ENCODE results near the gene GSTM3.
A peak's percentile ranks its signal among the peaks of the same experiment; 100 is the strongest.
"Not testable (repeated sequence)": the region's sequence is repeated elsewhere in the genome, so short reads cannot be mapped to it uniquely, and the experiment has no call there.

The GSTM3 gene

DNA sequence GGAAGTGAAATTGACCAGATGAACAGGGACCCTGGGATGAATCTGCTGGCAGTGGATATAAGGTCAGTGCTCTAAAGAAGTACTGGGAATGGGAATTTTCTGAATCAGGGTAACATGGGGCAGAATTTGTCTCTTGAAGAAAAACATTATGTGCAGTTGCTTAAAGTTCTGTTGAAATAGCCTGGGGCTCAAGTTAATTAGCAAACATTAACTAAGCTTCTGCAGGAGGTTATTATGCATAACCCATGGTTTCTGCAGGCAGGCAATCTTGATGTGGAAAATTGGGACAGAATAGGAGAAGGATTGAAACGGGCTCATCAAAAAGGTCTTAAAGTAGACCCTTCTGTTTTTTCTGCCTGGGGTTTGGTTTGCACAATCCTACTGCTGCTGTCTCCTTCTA lies 14.8 kb downstream of the GSTM3 start:
- no peak for DNase-seq

DNA sequence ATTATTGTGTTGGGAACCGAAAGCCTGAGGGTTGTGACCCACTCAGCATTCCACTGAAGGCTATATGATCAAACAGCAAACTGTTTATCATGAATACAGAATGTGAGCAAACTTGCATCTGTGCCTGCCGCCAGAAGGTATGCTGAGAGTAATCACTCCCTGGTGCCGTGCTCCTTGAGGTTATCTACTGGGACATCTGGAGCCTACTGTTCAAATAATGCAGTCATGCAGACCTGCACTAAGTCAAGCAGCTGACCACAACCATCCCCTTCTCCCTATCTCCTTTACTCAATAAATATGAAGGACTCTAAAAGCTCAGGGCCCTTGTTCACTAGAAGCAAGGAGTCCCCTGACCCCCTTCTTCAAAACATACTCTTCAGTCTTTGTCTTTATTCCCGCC lies 15.3 kb downstream of the GSTM3 start:
- no peak for DNase-seq

DNA sequence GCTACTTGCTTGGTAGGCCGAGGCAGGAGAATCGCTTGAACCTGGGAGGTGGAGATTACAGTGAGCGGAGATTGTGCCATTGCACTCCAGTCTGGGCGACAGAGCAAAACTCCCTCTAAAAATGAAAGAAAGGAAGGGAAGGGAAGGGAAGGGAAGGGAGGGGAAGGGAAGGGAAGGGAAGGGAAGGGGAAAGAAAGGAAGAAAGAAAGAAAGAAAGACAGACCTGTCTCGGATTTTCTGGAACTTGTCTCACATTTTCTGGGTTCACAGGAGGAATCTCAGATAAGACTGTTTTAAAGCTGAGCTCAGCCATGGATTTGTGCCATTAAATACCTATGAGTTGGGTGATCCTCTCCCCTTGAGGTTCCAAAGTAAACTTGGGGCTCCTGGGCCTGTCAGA lies 15.9 kb downstream of the GSTM3 start:
- DNase-seq, result no peak

DNA sequence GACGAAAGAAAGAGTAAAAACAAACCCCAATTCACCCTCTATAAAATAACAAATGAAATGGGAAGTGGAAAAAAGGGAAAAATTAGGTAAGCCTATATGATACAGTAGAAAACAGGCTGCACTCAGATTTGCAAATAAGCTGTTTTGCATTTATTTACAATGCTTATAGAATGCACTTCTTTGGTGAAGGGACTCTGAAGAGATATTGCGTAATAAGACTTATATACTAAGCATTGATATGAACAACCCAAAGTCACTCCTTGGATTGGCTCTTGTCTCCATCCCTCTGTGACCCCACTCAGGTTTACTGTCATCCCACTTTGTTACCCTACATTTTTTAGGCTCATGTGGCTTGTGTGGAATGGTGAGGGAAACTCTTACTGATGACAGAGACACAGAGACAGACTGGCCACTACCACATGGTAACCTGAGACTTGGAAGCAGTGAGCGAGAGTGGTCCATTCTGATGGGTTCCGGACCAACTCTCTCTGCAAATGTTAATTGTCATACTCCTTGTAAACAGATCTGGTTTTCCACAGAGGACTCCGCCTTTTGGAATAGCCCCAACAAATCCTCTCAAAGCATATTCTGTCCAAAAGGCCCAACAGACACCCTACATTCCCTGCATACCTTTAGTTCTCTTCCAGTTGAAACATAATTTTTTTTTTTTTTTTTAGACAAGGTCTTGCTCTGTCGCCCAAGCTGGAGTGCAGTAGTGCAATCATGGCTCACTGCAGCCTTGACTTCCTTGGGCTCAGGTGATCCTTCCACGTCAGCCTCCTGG lies 17.7 kb downstream of the GSTM3 start:
- DNase-seq, result no peak

DNA sequence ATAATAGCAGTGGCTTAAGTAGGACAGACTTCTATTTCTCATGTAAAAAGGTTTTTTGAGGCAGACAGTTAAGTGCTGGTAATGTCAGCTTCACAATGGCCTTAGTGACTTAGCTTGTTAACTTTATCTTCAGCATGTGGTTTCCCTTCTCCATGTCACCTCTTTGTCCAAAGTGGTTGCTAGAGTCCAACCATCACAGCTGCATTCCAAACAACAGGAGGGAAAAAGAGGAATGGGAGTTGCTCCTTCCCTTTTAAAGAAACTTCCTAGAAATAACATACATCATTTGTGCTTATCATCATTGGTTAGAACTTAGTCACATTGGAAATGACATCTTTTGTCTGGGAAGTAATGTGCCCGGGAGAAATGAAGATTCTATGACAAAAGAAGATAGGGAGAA lies 18.9 kb downstream of the GSTM3 start:
- no peak for DNase-seq

DNA sequence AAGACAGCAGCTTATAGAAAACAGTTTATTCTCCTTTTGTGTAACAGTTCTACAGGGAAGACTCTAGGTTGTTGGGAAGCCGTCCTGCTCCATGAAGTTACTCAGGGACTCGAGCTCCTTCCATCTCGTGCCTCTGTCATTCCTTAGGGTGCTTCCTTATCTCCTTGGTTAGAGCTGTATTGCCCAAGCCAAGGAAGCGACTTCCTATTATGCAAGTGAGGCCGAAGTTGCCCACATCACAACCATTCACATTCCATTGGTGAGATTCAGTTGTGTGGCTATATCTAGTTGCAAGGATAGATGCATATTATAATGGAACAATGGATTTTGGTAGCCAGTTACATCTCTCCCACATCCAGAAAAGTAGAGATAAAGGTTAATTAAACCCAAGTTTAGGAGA lies 19.8 kb downstream of the GSTM3 start:
- no peak for DNase-seq

DNA sequence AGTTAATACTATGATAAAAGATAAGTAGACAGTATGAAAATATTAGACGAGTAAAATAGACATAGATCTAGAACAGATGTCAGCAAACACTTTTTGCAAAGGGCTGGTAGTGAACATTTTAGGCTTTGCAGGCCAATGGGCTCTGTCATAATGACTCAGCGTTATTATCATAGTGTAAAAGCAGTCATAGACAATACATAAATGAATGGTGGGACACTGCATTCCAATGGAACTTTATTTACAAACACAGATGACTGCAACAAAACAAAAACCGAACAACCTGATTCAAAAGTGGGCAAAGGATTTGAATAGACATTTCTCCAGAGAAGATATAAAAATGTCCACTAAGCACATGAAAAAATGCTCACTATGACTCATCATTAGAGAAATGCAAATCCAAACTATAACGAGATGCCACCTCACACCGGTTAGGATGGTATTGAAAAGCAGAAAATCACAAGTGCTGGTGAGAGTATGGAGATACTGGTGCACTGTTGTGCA lies 21.5 kb downstream of the GSTM3 start:
- peak in 1 of 5 donors; percentile 8 for DNase-seq

DNA sequence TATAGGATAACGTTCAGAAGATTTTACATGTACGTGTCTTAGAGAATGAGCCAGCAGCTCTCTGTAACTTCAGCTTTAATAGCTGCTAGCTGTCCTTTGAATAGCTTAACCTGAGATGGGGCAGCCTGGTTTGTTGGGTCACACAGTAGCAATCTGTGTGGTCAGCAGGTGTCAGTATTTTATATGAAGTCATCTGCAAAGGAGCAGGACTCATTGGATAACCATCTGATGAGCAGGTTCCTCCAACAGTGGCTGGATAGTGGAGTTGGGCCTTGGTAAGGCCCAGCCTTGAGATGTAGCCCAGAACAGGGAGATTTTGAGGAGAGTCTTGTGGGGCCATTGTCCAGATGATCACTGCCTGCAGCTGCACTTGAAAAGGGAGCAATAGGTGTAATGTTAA lies 22.3 kb downstream of the GSTM3 start:
- no peak for DNase-seq

DNA sequence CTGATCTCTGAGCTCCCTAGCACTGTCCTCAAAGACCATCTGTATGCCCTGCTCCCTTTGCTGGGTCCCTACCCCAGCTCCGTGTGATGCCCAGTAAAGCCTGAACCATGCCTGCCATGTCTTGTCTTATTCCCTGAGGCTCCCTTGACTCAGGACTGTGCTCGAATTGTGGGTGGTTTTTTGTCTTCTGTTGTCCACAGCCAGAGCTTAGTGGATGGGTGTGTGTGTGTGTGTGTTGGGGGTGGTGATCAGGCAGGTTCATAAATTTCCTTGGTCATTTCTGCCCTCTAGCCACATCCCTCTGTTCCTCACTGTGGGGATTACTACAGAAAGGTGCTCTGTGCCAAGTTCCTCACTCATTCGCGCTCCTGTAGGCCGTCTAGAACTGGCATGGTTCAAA lies 23.1 kb downstream of the GSTM3 start:
- DNase-seq, result no peak

DNA sequence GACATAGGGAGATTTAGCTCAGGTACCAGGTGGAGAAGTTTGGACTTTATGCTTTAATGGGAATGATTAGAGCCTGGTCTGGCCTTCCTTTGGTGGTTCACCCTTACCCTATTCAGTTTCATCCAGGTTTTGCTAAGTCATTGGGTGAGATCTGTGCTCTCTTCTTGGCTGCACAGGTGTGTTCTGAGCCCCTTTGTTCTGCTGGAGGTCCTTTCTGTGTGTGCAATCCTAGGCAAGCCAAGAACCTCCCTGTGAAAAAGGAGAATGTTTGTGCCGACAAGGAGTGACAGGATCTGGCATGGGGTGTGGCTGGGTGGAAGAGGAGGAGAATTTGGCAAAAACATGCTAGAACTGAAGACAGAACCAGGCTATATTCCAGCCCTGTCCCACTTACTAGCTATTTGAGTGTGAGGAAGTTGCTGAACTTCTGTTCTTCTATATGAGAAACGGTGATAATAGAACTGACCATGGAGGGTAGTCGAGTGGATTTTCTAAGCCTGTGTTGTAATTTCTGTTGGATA lies 24.2 kb downstream of the GSTM3 start:
- DNase-seq, result no peak

DNA sequence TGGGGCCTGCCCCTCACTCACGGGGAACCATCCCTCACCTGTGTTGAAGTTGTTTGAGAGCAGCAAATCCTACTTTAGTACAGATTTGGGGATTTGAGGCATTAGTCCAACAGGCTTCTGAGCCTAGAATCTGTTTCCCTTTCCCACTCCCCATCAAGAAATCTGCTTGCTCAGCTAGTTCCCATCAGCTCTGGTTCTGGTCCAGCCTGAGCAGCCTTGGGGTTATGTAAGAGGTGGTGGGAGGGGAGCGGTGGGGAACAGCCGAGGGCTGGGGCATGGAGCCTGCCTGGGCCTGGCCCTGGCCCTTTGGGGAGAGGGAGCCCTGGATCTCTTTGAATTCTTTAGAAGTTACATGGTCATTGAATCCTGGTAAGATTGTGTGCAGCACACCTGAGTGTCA lies 24.7 kb downstream of the GSTM3 start:
- DNase-seq, result no peak

DNA sequence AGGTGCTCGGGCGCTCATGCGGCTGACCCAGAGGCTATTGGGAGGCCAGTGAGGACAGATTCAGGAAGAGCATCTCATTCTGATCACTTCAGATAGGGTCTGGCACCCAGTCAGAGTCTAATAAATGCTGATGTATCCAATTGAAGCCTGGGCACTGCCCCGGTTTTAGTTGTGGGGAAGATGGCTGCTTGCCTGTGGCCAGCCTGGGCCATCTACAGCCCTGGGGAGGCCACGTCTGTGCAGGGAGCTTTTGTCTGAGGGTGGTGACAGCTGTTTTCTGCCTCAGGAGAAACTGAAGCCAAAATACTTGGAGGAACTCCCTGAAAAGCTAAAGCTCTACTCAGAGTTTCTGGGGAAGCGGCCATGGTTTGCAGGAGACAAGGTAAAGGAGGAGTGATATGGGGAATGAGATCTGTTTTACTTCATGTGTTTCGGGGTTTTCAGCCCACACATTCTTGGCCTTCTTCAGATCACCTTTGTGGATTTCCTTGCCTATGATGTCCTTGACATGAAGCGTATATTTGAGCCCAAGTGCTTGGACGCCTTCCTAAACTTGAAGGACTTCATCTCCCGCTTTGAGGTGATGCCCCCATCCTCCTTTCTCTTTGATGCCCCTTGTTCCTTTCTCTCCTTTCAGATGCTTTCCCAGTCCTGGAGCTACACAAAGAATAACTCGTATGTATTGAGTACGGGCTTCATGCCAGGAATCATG lies 26.0 kb downstream of the GSTM3 start:
- no peak for DNase-seq

DNA sequence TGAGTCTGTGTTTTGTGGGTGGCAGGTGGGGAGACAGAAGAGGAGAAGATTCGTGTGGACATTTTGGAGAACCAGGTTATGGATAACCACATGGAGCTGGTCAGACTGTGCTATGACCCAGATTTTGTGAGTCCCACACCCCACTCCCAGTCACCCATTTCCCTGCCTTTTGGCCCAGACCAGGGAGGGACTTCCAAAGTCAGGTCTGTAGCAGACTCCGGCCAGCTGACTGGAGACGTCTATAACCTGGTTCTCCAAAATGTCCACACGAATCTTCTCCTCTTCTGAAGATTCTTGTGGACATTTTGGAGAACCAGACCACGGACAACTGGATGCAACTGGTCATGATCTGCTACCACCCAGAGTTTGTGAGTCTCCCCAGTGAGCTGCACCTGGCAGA lies 27.2 kb downstream of the GSTM3 start:
- DNase-seq, result no peak

DNA sequence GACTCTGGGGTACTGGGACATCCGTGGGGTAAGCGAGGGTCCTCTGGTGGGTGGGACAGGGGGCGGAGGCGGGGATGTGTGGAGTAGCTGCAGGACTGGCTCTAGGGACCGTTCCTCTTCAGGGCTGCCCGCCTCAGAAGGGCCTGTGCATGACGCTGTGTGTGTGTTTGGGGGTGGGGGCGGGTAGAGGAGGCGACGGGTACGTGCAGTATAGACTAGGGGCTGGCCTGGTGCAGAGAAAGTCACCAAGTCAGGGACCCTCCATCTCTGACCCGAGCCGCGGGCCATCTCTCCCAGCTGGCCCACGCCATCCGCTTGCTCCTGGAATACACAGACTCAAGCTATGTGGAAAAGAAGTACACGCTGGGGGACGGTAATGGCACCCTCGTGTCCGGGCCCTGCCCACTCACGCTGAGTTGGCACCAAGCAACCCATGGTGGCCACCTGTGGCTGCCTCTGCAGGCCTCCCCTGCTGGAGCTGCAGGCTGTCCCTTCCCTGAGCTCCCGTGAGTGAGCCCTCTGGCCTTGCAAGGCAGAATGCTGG lies 28.4 kb downstream of the GSTM3 start:
- DNase-seq, result no peak

DNA sequence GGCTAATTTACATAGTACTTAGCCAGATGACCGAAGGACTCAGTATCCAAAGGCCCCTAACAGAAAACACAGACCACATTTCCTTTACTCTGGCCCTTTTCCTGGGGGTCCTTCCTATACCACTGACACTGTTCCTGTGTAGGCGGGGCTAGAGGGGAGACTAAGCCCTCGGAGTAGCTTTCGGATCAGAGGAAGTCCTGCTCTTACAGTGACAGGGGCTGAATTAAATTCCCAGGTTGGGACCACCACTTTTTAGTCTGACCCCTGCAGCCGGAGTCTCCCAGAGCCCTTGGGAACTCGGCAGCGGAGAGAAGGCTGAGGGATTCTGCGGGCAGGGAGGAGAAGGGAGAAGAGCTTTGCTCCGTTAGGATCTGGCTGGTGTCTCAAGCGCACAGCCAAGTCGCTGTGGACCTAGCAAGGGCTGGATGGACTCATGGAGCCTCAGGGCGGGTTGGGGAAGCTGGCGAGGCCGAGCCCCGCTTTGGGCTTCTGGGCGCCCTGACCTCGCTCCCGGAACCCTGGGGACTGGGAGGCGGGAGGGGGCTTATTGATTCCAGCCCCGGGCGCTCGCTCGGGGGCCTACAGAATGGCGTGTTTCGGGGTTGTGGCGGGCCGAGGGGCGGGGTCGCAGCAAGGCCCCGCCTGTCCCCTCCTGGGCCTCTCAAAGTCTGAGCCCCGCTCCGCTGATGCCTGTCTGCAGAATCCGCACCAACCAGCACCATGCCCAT lies 29.1 kb downstream of the GSTM3 start, which contains the start of gene GSTM5:
Gene GSTM5, plus strand, starts transcription at position 659 of the 728 bp plus-strand sequence. Its CDS starts 62 bp downstream, at position 721.
- peak in 1 of 5 donors; percentile 0 for DNase-seq

DNA sequence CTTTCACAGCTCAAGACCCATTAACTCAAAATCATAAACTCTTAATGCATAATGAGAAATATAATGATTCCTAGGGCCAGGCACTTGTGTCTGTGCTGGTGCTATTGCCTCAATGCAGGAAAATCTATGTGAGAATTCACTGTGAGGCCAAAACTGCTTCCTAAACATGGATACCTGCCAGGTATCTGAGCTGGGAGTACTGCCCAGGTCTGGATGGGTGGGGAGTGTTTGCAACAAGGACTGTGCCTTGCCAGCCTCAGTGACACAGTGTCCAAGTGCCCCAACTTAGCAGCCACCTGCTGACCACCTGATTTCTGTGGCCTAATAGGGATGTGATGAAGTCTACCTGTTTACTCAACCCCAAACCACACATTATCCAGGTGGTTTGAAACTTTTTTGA lies 31.0 kb downstream of the GSTM3 start:
- peak in 1 of 5 donors; percentile 0 for DNase-seq

DNA sequence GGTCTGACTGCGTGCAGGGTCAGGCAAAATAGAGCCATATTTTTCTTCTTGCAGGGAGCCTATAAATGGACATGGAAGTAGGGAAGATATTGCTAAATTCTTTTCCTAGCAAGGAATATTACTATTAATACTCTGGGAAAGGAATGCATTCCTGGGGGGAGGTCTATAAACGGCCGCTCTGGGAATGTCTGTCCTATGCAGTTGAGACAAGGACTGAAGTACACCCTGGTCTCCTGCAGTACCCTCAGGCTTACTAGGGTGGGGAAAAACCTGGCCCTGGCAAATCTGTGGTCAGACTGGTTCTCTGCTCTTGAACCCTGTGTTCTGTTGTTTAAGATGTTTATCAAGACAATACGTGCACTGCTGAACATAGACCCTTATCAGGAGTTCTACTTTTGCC lies 31.9 kb downstream of the GSTM3 start:
- not testable (repeated sequence) for DNase-seq

DNA sequence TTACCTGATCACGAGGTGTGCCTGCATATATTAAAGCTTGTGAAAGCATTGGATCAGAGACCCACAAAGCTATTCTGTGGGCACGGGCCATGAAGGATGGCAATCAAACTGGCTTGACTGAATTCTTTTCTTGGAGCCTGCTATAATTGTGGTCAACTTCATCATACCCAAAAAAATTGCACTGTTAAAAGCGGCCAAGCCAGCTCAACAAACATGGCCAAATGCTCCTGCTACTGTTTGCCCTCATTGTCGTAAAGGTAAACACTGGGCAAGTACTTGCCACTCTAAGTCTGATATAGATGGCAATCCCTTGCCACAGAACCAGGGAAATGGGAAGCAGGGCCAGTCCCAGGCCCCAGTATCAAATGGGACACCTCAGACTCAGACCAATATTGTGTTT lies 35.4 kb downstream of the GSTM3 start:
- DNase-seq, result no peak

DNA sequence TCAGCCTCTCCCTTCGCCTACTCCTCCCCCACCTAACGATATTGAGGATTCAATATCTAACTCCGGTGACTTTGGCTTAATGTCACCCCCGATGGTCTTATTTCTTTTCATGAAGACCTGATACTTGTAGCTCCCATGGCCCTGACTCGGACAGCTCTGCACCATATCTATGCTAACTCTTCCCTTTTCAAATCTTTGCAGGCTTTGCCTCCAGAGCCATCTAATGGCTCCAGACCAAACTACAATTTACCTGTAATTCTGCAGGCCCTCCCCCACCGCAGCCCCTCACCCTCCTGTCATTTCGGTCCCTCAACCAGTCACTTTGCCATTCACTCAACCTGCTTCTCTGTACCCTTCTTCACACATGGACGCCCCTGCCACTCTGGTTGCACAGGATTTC lies 36.7 kb downstream of the GSTM3 start:
- peak in 1 of 5 donors; percentile 0 for DNase-seq

DNA sequence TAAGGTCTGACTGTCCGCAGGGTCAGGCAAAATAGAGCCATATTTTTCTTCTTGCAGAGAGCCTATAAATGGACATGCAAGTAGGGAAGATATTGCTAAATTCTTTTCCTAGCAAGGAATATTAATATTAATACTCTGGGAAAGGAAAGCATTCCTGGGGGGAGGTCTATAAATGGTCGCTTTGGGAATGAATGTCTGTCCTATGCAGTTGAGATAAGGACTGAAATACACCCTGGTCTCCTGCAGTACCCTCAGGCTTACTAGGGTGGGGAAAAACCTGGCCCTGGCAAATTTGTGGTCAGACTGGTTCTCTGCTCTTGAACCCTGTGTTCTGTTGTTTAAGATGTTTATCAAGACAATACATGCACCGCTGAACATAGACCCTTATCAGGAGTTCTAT lies 37.9 kb downstream of the GSTM3 start:
- DNase-seq, result not testable (repeated sequence)

DNA sequence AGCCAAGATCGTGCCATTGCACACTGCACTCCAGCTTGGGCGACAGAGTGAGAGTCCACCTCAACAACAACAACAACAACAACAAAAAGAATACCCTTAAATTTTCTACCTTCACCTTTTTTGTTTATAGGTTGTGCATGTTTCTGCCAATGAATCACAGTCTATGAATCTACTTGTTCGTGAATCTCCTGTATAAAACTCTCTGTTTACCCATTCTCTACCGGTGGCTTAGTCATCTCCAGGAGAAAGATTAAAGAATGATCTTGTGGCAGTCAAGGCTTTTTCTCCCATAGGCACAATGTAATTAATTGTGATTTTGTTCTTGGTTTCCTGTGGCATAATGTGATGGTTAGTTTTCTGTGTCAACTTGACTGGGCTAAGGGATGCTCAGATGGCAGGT lies 43.0 kb downstream of the GSTM3 start:
- DNase-seq, result not testable (repeated sequence)

DNA sequence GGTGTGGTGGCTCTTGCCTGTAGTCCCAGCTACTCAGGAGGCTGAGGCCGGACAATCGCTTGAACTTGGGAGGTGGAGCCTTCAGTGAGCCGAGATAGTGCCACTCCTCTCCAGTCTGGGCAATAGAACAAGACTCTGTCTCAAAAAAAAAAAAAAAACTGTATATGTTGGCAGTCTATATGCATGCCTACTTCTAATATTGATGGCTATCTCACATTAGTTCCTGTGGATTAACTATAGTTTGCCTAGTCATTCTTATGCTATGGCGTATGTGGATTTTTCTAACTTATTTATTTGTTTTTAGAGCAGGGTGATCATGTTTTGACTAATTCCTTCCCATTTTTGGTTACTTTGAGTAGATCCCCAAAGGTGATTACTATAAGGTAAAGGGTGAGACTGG lies 43.8 kb downstream of the GSTM3 start:
- no peak for DNase-seq

DNA sequence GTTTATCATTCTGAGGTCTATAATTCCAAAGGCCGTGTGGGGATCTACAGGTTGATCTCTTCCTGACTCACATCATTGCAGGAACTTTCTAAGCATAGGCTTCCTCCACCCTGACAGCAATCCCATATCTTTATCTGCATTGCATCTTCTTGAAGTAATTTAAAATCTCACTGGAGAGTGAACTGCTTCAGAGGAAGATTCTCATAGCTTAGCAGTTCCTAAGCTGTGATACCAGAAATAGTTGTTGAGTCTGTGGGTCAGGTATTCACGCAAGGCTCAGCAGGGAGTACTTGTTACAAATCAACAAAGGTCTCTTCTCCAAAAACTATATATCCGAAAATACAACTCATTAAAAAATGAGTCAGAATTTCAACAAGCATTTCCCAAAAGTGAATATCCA lies 45.7 kb downstream of the GSTM3 start:
- not testable (repeated sequence) for DNase-seq

Measured in T-helper 1 cell (primary cell).